Measurements from ENCODE around the gene TMOD4.

Gene TMOD4

DNA sequence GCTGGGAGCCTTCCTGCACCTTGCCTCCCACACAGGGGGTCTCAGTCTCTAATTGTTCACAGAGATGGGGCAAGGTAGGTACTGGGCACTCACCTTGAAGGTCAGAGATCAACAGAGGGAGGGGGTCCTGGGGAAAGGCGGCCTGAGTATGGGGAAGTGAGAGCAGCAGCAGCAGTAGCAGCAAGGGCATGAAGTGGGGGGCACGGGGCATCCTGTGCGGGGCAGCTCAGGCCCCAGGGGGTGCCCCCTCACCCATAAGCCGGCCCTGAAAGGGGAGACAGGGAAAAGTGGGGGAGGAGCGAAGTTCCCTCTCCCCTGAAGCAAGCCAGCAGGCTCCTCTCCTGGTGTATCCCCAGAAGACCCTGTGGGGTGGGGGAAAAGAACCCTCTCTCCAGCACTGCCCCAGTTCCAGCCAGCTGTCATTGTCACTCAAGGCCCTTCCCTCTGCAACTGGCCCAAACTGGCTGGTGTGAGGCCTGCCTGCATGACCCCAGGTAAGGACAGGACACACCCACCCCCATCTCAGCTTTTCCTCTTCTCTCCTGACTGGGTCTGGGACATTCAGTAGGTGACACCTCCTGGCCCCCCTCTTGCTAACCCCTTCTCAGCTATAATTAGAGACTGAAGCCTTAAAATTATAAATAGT is 33.2 kb downstream of the TMOD4 start:
- no peak for DNase-seq (ENCODE audit: low read depth)

DNA sequence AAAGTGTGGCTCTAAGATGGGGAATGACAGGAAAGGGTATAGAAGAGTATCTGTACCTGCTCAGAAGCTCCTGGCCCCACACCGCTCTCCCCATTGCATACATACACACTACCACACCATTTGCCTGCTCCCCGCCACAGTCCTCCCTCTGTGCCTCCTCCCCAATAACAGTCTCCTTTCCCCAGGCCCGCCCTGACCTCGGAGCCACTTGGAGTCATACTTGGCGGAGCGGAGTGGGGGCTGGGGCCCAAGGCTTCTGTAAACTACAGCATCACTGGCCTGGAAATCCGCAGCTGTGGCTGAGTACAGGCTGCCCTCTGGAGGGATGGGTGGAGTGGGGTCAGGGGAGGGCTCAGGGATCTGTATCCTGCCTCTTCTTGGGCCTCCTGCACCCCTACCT is 38.0 kb downstream of the TMOD4 start:
- DNase-seq (ENCODE audit: low read depth) = no peak

DNA sequence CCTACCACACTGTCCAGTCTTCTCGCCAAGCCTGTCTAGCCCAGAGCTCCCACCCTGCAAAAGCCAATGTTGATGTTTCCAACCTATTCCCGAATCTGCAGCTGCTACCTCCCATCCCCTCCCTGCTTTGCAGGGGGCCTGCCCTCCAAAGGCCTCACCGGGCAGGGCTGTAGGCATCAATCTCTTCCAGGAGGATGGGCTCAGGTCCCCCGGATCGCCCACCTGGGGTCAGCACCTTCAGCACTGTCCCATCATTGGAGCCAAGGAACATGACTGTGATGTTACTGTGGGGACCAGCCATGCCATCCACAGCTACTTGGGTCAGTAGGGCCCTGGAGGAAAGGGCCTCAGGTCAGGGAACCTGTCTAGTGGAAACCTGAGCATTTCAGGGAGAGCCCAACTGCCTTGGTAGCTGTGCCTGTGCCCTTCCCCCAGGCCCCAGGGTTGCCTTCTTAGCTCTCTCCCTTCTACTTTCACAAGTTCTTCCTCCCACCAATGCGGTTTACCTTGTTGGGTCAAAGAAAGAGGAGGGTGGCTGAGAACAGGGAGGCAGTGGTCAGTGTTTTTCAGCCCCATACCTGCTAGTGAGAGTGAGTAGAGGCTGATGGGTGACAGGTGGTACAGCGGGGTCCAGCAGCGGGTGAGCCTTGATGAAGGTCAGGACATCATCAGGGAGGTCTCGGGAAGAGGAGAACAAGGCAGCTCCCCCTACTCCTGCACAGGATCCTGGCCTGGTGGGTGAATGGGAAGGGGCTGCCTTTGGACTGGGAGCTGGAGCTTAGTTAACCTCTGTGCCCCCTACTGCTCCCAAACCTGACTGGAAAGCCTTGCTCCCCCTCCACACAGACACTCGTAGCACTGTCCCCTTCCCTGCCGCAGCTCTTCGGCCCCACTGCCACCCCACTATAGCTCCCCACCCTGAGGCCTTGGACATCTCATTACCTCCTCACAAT is 40.1 kb downstream of the TMOD4 start:
- DNase-seq (ENCODE audit: low read depth) = no peak

DNA sequence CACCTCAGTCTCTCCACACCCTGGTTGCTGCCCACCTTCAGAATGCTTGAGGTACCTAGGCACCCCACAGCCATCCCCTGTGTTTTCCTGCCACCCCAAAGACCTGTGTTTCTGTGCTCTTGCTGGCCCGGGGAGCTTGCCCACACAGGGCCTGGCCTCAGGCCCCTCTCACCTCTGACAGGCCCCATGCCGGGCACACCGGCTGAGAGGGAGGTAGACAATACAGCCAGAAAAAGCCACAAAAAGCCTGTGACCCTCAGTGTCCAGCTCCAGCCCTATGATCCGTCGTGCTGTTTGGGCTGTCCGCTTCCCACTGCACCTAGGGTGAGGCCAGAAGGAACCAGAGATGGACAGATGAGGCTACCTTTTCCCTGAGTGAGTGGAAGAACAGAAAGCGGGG is 40.8 kb downstream of the TMOD4 start:
- DNase-seq (ENCODE audit: low read depth) = no peak

DNA sequence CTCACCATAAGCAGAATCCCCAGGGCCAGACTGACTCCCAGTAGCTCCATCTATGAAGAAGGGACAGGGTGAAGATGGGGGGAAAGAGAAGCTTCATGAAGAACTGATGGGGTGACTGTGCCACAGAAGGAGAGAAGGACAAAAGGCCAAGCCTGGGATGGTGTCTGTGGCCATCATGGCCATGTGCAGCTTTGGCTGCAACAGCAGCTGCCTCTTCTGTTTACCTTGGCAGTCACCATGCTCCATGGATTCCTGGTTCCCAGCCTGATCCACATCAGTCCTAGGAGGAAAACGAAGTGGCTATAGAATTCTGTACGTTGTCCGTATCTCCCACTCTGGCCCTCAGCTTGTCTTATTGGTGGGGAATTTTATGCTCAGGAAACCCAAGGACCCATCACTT is 41.4 kb downstream of the TMOD4 start:
- no peak for DNase-seq (ENCODE audit: low read depth)

DNA sequence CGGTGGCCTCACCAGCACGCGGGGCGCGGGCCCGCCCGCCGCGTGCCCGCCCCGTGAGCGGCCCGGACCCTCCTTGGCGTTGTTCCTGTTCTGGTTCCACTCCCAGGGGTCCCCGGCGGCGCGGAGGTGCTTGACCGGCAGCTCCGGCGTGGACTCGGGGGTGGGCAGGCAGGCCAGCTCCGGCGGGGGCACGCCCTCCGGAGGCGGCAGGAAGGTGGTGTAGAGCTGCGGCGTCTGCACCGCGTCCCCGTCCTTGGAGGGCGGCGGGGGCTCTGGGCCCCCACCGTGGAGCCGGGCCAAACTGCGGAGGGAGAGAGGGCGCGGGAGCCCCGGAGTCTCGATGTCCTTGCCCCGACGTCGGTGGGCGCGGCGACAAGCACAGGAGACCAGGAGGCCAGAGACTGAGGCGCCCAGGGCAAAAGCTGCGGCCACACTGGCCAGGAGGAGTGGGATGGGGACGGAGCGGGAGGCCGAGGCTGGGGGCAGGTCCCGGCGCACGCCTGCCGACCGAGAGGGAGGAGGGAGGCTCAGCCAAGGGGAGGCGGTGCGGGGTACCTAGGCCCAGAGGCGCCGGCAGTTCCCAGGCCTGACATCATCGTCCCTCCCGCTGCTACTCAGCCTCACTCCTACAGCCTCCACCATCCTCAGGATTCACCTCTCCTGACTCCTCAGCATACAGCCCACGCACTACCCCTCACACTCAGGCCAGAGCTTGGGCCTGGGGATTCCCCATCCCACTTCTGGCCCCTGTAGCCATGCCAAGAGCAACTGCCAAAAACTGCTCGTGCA is 42.6 kb downstream of the TMOD4 start:
- DNase-seq (ENCODE audit: low read depth) = no peak

DNA sequence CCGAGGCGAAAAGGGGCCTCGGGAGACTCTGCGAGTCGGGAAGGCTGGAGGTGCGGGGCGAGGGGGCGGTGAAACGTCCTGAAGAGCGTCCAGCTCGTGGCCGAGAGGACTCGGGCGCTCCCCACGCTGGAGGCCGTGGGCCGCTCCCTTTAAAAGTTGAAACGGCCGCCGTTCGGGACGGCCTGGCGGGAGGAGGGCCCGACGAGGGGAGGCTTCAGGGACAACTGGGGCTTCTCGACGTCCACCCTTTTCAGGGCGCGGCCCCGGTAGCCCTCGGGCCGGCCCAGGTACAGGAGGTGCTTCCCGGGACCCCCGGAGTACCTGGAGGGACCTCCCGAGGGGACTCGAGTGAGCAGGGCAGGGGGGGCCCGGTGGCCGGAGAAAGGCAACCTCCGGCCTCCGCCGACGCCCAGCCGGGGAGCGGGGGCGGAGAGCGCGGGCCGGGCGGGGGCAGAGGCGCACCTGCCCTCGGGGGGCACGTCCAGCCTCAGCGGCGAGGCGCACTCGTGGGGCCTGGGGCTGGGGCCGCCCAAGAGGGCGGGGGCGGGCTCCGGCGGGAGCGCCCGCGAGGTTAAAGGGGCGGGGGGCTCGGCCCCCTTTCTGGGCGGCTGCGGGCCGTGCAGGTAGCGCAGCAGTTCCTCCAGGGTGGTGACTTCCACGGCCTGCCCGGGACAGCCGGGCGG is 43.3 kb downstream of the TMOD4 start:
- no peak for DNase-seq (ENCODE audit: low read depth)

DNA sequence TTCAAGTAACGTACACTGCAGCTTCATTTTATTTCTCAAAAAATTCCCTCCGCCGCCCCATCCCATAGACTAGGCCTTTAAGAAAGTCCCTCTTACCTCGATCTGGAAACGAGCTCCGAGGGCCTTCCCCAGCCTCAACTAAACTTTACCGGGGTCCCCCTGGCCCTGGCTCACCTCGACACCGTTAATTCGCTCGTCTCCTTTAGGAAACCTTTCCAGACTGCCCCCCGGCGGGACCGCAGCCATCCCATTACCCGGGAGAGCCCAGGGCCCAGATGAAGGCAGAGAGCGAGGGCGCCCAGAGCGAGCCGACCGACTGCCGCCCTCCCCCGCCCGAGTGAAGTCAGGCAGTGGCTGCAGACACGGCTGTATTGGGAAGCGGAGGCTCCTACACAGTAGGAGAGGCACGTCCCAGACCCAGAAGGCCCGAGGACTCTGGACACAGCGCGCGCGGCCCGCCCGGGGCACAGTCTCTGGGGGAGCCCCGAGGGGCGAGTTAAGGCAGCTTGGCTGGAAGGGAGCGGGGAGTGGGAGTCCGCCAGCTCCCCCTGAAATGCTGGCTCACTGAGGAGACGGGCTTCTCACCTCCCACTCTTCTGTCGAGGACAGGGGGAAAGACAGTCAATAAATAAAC is 44.0 kb downstream of the TMOD4 start:
- DNase-seq (ENCODE audit: low read depth) = peak; percentile 22

DNA sequence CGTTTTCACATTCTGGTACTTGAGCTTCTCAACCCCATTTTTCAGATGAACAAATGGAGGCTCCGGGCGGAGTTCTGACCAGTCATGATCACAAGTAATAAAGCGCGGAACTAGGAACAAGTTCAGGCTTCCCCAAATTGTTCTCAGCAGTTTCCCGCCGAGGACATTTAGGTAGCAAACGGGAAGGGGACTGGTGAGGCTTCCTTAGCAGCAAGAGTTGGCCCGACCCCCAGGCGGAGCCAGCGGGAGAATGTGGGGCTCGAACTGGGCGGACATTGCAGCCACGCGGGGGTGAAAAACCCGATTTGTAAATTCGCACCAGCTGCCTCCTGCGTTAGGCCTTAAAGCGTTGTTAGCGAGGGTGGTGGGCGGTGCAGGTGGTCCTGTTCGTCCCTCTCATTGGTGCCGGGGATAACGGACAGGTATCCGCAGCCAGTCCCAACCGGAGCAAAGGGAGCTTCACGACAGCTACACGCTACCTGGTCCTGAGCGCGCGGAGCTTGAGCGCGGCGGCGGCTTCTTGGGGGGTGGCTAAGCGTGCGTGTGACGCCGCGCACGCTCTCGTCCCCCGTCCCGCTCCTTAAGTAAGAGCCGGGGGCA is 44.7 kb downstream of the TMOD4 start:
- peak; percentile 93 for DNase-seq (ENCODE audit: low read depth)

DNA sequence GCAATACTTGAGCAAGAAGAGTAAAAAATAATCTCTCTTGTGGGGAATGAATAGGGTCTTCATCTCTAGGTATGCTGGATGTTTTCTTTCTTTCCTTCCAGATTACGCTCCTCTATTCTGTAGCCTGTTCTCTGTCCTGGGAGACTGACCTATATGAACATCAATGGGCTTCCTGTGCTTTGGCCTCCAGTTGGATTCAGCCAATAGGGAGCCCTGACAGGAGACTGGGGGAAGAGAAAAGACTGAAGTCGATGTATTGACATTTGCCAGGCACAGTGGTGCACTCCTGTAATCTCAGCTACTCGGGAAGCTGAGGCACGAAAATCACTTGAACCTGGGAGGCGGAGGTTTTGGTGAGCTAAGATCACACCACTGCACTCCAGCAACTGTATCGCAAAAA is 47.0 kb downstream of the TMOD4 start:
- DNase-seq (ENCODE audit: low read depth) = no peak

DNA sequence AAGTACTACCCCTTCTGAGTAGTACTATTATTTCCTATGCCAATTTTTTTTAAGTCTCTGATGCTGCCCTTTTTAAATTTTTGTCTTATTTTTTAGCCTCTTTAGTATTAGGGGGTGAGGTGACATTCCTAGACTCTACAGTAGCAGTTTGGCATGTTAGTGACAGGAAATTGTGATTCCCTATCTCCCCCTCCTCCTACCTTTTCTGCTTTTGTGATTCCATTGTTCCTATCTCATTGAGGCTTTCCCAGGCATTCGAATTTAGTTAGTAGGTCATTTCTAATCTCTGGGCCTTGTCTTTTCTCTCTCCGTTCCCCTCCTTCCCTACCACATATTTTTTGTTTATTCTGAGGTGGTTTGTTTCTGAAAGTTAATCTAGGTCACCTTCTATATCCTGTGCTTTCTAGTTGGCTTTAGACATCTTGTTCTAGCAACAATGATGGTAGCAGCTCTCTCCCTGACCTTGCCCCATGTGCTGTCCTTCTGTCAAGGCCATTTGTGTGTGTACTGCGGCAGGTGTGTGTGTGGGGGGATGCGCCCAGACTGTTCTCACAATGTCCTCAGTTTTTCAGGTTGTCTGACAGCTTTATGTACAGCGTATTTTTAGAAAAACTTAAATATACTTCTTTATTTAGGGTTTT is 50.9 kb downstream of the TMOD4 start:
- no peak for DNase-seq (ENCODE audit: low read depth)
